Mesendoderm (in vitro differentiated cells): ENCODE results near the gene SLC12A7.

Source experiments
- DNase-seq: peaks from one replicate; pipeline ENCODE4 v3.0.0; 2013
- H2AK5ac ChIP-seq: 2 replicates; pipeline ENCODE4 v1.6.1; 2013; ENCODE audit warnings: low read length, inconsistent platforms
- H2BK120ac ChIP-seq: 2 replicates; pipeline ENCODE4 v1.6.1; 2013; ENCODE audit warnings: low read depth, mild to moderate bottlenecking, low read length, moderate library complexity, mixed read lengths
- H2BK15ac ChIP-seq: replicated peaks from 2 replicates; pipeline ENCODE4 v1.6.1; 2013; ENCODE audit warnings: low read depth, mild to moderate bottlenecking, moderate library complexity
- H2BK5ac ChIP-seq: 2 replicates; pipeline ENCODE4 v1.6.1; 2013; ENCODE audit warnings: low read length, inconsistent platforms
- H3K18ac ChIP-seq: 2 replicates; pipeline ENCODE4 v1.6.1; 2013; ENCODE audit warnings: mild to moderate bottlenecking, low read length, mixed read lengths
- H3K23ac ChIP-seq: one replicate; pipeline ENCODE4 v1.6.1; 2013; ENCODE audit warnings: low read length
- H3K27ac ChIP-seq: 2 replicates; pipeline ENCODE4 v1.5.1; 2013; ENCODE audit warnings: low read depth, mild to moderate bottlenecking, inconsistent platforms, low read length, moderate library complexity
- H3K27me3 ChIP-seq: 2 replicates; pipeline ENCODE4 v1.6.1; 2013; ENCODE audit warnings: low read length, control low read depth, mild to moderate bottlenecking, inconsistent platforms; ENCODE audit not compliant: insufficient read depth, poor library complexity
- H3K36me3 ChIP-seq: 2 replicates; pipeline ENCODE4 v1.6.1; 2013; ENCODE audit warnings: low read length, inconsistent platforms; ENCODE audit not compliant: control insufficient read depth, insufficient read depth
- H3K4ac ChIP-seq: one replicate; pipeline ENCODE4 v1.6.1; 2013; ENCODE audit warnings: low read depth, mild to moderate bottlenecking, low read length, moderate library complexity
- H3K4me1 ChIP-seq: 2 replicates; pipeline ENCODE4 v1.6.1; 2013; ENCODE audit warnings: low read depth, low read length, inconsistent platforms; ENCODE audit not compliant: control insufficient read depth
- H3K4me2 ChIP-seq: 2 replicates; pipeline ENCODE4 v1.6.1; 2013; ENCODE audit warnings: low read length
- H3K4me3 ChIP-seq: 2 replicates; pipeline ENCODE4 v1.5.1; 2013; ENCODE audit warnings: mild to moderate bottlenecking, low read length
- H3K56ac ChIP-seq: one replicate; pipeline ENCODE4 v1.6.1; 2013; ENCODE audit warnings: low read length
- H3K79me1 ChIP-seq: 2 replicates; pipeline ENCODE4 v1.6.1; 2013; ENCODE audit warnings: low read length, inconsistent platforms
- H3K79me2 ChIP-seq: 2 replicates; pipeline ENCODE4 v1.6.1; 2013; ENCODE audit warnings: mild to moderate bottlenecking, low read length; ENCODE audit not compliant: control insufficient read depth, insufficient read depth
- H3K9ac ChIP-seq: 2 replicates; pipeline ENCODE4 v1.6.1; 2013; ENCODE audit warnings: low read length, inconsistent platforms
- H4K5ac ChIP-seq: one replicate; pipeline ENCODE4 v1.6.1; 2013; ENCODE audit warnings: low read length
- H4K8ac ChIP-seq: one replicate; pipeline ENCODE4 v1.6.1; 2013; ENCODE audit warnings: low read depth, mild to moderate bottlenecking, control low read depth, low read length, moderate library complexity
- WGBS: extraction: QIAGEN DNeasy Blood & Tissue Kit; methylation state at CpG from one replicate; pipeline ENCODE4 v1.1.7; 2013; ENCODE audit warnings: low lambda C conversion rate, missing lambda C conversion rate; ENCODE audit not compliant: insufficient coverage; ENCODE audit errors: extremely low coverage; 5-methylcytosine and 5-hydroxymethylcytosine counted together

Gene SLC12A7

GRCh38 chr5:1073239-1074102 is 38.4 kb downstream of the SLC12A7 start:
- Histone ChIP-seq H3K56ac (no peak overlapping the region), H2BK15ac (no peak overlapping the region), H2AK5ac (no peak overlapping the region), H3K79me1 (no peaks in the 10 kb centered on the region), H2BK120ac (no peak overlapping the region), H3K4me1 (no peaks in the 10 kb centered on the region), H3K4me3 (no peak overlapping the region), H3K9ac (no peak overlapping the region), H2BK5ac (no peak overlapping the region), H3K4ac (no peak overlapping the region), H3K36me3 (no peaks in the 10 kb centered on the region), H3K27ac (no peak overlapping the region), H3K27me3 (no peaks in the 10 kb centered on the region), H3K79me2 (no peaks in the 10 kb centered on the region), H3K18ac (no peak overlapping the region), H3K23ac (no peak overlapping the region), H4K8ac (no peak overlapping the region), H4K5ac (no peak overlapping the region), H3K4me2 (no peak overlapping the region)
- no peak for DNase-seq
- WGBS = no CpG with 5 or more reads among the region's 46 CpGs

- Histone ChIP-seq H3K36me3 (no peaks in the 10 kb centered on the region), H4K8ac (no peak overlapping the region), H3K4me3 (no peak overlapping the region), H2AK5ac (no peak overlapping the region), H3K23ac (no peak overlapping the region), H2BK120ac (no peak overlapping the region), H3K79me2 (no peaks in the 10 kb centered on the region), H3K27me3 (no peaks in the 10 kb centered on the region), H3K4me1 (no peaks in the 10 kb centered on the region), H3K27ac (no peak overlapping the region), H3K18ac (no peak overlapping the region), H2BK15ac (no peak overlapping the region), H3K4ac (no peak overlapping the region), H3K56ac (no peak overlapping the region), H3K79me1 (no peaks in the 10 kb centered on the region), H2BK5ac (no peak overlapping the region), H3K4me2 (no peak overlapping the region), H3K9ac (no peak overlapping the region), H4K5ac (no peak overlapping the region)
- WGBS = no CpG with 5 or more reads among the region's 15 CpGs
- no peak for DNase-seq
These were observed 42.2 kb downstream of the SLC12A7 start for GRCh38 chr5:1069720-1070088.

- Histone ChIP-seq H2BK5ac (no peak overlapping the region), H2BK15ac (no peak overlapping the region), H3K4me2 (no peak overlapping the region), H4K5ac (no peak overlapping the region), H3K56ac (no peak overlapping the region), H3K36me3 (no peaks in the 10 kb centered on the region), H3K18ac (no peak overlapping the region), H3K4ac (no peak overlapping the region), H3K4me1 (no peaks in the 10 kb centered on the region), H3K27ac (no peak overlapping the region), H3K4me3 (no peak overlapping the region), H3K9ac (no peak overlapping the region), H3K79me2 (no peaks in the 10 kb centered on the region), H4K8ac (no peak overlapping the region), H3K27me3 (no peaks in the 10 kb centered on the region), H2BK120ac (no peak overlapping the region), H2AK5ac (no peak overlapping the region), H3K23ac (no peak overlapping the region), H3K79me1 (no peaks in the 10 kb centered on the region)
- DNase-seq = no peak
- no CpG with 5 or more reads among the region's 33 CpGs for WGBS
These were observed 42.8 kb downstream of the SLC12A7 start for GRCh38 chr5:1068895-1069719.

GRCh38 chr5:1068204-1068894 is 43.5 kb downstream of the SLC12A7 start:
- DNase-seq = peak; percentile 8
- H2BK120ac ChIP-seq = no peak overlapping the region
- no peaks in the 10 kb centered on the region for H3K27me3 ChIP-seq
- H3K4me1 ChIP-seq = no peaks in the 10 kb centered on the region
- no peak overlapping the region for H3K23ac ChIP-seq
- H3K4me3 ChIP-seq = no peak overlapping the region
- no peak overlapping the region for H4K5ac ChIP-seq
- H3K36me3 ChIP-seq = no peaks in the 10 kb centered on the region
- H3K18ac ChIP-seq = no peak overlapping the region
- whole genome bisulfite sequencing = no CpG with 5 or more reads among the region's 34 CpGs
- H3K79me1 ChIP-seq = no peaks in the 10 kb centered on the region
- no peak overlapping the region for H3K4me2 ChIP-seq
- H3K4ac ChIP-seq = no peak overlapping the region
- H3K56ac ChIP-seq = no peak overlapping the region
- H3K9ac ChIP-seq = no peak overlapping the region
- H3K79me2 ChIP-seq = no peaks in the 10 kb centered on the region
- H2BK15ac ChIP-seq = no peak overlapping the region
- no peak overlapping the region for H4K8ac ChIP-seq
- H2AK5ac ChIP-seq = no peak overlapping the region
- H3K27ac ChIP-seq = no peak overlapping the region
- no peak overlapping the region for H2BK5ac ChIP-seq

GRCh38 chr5:1067141-1068121 is 44.4 kb downstream of the SLC12A7 start:
- no peaks in the 10 kb centered on the region for H3K79me2 ChIP-seq
- no peak overlapping the region for H3K56ac ChIP-seq
- no peaks in the 10 kb centered on the region for H3K4me1 ChIP-seq
- no peak overlapping the region for H3K4me3 ChIP-seq
- no peak overlapping the region for H2AK5ac ChIP-seq
- H2BK15ac ChIP-seq = no peak overlapping the region
- no peak overlapping the region for H3K27ac ChIP-seq
- no peaks in the 10 kb centered on the region for H3K36me3 ChIP-seq
- no CpG with 5 or more reads among the region's 45 CpGs for WGBS
- no peaks in the 10 kb centered on the region for H3K79me1 ChIP-seq
- no peak overlapping the region for H3K9ac ChIP-seq
- H3K18ac ChIP-seq = no peak overlapping the region
- no peaks in the 10 kb centered on the region for H3K27me3 ChIP-seq
- DNase-seq = no peak
- no peak overlapping the region for H3K4ac ChIP-seq
- no peak overlapping the region for H3K23ac ChIP-seq
- H4K5ac ChIP-seq = no peak overlapping the region
- H2BK120ac ChIP-seq = no peak overlapping the region
- no peak overlapping the region for H2BK5ac ChIP-seq
- H4K8ac ChIP-seq = no peak overlapping the region
- H3K4me2 ChIP-seq = no peak overlapping the region
